Measurements from ENCODE around the gene CALCOCO1.
"Not testable (repeated sequence)": the region's sequence is repeated elsewhere in the genome, so short reads cannot be mapped to it uniquely, and the experiment has no call there.

The CALCOCO1 gene

GRCh38 chr12:53733051-53733806 is 6.0 kb upstream of the CALCOCO1 start:
- DNase-seq, result no peak

- DNase-seq, result no peak
Observed at GRCh38 chr12:53729644-53730043, 2.4 kb upstream of the CALCOCO1 start.

GRCh38 chr12:53728206-53728605 is 954 bp upstream of the CALCOCO1 start:
- DNase-seq, result no peak

GRCh38 chr12:53726946-53727309 is 324 bp downstream of the CALCOCO1 start:
- DNase-seq, result no peak

- DNase-seq, result no peak
Observed at GRCh38 chr12:53726341-53726740, 911 bp downstream of the CALCOCO1 start.

GRCh38 chr12:53725824-53726223 is 1.4 kb downstream of the CALCOCO1 start:
- no peak for DNase-seq

- DNase-seq, result no peak
Observed at GRCh38 chr12:53722450-53723041, 4.7 kb downstream of the CALCOCO1 start.

- no peak for DNase-seq
Observed at GRCh38 chr12:53720946-53721345, 6.3 kb downstream of the CALCOCO1 start.

- DNase-seq, result no peak
Observed at GRCh38 chr12:53719649-53720048, 7.6 kb downstream of the CALCOCO1 start.

- not testable (repeated sequence) for DNase-seq
Observed at GRCh38 chr12:53718567-53718966, 8.7 kb downstream of the CALCOCO1 start.

GRCh38 chr12:53717319-53717718 is 9.9 kb downstream of the CALCOCO1 start:
- DNase-seq, result no peak

- no peak for DNase-seq
Observed at GRCh38 chr12:53714004-53714403, 13.2 kb downstream of the CALCOCO1 start.

- no peak for DNase-seq
Observed at GRCh38 chr12:53713516-53713915, 13.7 kb downstream of the CALCOCO1 start.

- DNase-seq, result no peak
Observed at GRCh38 chr12:53712059-53712643, 15.1 kb downstream of the CALCOCO1 start.

GRCh38 chr12:53710091-53710490 is 17.2 kb downstream of the CALCOCO1 start:
- DNase-seq, result no peak

- no peak for DNase-seq
Observed at GRCh38 chr12:53709671-53710070, 17.6 kb downstream of the CALCOCO1 start.

- DNase-seq, result no peak
Observed at GRCh38 chr12:53706080-53706479, 21.2 kb downstream of the CALCOCO1 start.

GRCh38 chr12:53703756-53704155 is 23.5 kb downstream of the CALCOCO1 start:
- no peak for DNase-seq

- DNase-seq, result peak; percentile 24
Observed at GRCh38 chr12:53701518-53702264, 25.6 kb downstream of the CALCOCO1 start.

- no peak for DNase-seq
Observed at GRCh38 chr12:53700567-53700966, 26.7 kb downstream of the CALCOCO1 start.

- no peak for DNase-seq
Observed at GRCh38 chr12:53699678-53700025, 27.6 kb downstream of the CALCOCO1 start.

GRCh38 chr12:53698948-53699677 is 28.1 kb downstream of the CALCOCO1 start:
- no peak for DNase-seq

Data from NCI-H1105 (cell line).